GM18870 (cell line): ENCODE results near the gene C1orf198.

Experiments
- ATAC-seq: cut with Tn5 transposase; IDR thresholded peaks from one replicate; pipeline ENCODE4 v1.9.1; 2021; ENCODE audit warnings: moderate library complexity; ENCODE audit not compliant: unreplicated experiment

Gene C1orf198

DNA sequence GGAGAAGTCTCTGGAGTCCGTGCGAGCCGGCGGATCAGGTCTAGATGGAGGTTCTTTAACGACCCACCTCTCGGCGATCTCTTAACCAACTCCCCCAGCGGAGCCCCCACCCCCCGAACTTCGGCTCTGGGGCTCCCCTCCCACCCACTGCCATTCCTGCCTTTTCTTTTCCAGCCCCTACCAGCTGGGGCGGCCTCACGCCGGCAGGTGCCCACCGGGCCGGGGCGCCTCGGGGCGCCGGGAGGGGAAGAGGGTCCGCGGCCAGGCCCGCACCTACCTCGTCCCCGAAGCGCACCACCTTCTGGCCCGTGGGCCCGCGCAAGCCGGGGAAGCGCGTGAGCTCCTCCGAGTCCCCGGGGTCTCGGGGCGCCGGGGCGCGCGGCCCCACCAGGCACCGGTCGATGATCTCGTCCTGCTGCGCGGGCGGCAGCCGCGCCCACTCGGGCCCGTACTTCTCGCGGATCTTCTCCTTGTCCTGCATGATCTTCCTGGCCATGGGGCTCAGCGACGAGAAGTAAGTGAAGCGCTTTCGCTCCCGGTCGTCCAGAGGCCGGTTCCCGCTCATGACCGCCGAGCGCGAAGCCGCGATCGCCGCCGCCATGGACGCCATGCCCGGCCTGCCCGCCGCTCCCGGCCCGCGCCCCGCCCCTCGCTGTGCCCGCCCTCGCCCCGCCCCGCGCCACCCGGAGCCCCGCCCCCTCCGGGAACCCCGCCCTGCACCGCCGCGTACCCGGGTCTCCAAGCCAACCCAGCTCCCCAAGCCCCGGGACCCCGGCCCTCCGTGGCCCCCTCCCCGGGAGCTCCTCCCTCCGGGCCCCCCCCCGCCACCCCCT is at the start of gene C1orf198:
C1orf198 (minus strand) TSS at position 619 of the 833 bp plus-strand sequence; CDS start at position 610, 9 bp downstream.
- ATAC-seq, result no peak

DNA sequence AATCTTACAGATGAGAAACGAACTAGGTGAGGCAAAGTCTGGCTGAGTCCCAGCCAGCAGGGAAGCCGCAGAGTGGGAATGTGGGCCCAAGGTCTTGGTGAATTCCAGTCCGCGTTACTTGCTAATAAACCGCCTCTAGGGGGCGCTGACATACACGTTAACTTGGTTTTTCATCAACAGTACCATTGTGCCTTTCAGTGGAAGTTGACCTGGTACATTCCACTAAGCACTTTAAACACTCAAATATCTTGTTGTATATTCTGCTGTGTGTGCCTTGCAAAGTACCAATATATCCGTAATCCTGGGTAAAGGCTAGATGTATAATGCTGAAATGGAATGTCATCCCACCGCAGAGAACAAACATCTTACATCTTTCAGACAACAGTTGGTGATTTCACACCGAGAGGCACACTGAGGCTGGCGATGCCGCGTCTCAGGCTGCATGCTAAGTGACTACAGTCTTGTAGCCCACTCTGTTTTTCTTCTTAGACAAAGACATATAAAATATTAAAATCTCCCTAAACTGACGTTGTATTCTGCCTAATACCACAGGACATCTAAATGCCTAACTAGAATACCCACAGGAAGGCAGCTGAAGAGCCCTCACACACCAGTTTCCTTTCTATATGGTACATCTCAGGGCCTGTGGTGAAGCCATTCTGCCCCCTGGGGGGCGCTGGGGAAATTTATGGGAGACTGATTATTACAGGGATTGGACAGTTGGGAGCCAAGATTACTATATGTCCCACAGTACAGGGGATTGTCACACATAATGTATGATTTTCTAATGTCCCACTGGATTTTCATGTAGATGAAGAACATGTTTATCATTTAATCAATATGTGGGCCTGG is 49.2 kb upstream of the C1orf198 start:
- ATAC-seq, result no peak

- no peak for ATAC-seq
These were observed 48.4 kb upstream of the C1orf198 start for GRCh38 chr1:230916587-230917283.

DNA sequence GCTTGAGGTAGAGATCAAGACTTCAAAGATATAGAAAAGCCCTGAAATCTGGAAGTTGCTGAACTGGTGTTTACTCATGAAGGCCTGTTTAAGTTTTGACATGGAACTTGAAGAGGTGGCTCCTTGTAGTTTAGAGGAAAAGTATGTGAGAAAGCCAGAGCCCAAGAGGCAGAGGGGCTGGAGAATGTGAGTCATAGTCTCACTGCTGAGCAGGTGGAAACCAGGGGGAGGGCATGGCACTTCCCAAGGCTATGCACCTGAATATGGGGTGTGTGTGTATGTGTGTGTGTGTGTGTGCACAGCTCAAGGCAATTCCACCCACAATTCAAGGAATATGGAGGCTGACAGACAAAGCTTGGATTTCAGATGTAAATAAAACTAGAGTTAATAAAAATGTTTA is 46.8 kb upstream of the C1orf198 start:
- no peak for ATAC-seq

- no peak for ATAC-seq
These were observed 45.2 kb upstream of the C1orf198 start for GRCh38 chr1:230913496-230913895.

DNA sequence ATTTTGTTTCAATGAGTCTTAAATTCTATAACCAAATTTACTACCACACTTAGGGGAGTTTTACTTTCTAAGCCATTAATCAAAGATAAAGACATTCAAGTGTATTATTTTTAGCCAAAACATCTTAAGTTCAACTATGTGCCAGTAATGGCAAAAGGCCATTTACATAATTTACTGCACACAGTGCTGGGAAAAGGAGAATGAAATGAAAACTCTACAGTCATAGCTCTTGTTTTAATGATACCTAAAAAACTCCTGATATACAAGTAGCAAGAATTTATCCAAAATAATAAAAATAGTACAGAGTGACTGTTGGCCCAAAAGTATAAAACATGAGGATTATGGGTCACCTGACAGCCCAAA is 42.4 kb upstream of the C1orf198 start:
- no peak for ATAC-seq

DNA sequence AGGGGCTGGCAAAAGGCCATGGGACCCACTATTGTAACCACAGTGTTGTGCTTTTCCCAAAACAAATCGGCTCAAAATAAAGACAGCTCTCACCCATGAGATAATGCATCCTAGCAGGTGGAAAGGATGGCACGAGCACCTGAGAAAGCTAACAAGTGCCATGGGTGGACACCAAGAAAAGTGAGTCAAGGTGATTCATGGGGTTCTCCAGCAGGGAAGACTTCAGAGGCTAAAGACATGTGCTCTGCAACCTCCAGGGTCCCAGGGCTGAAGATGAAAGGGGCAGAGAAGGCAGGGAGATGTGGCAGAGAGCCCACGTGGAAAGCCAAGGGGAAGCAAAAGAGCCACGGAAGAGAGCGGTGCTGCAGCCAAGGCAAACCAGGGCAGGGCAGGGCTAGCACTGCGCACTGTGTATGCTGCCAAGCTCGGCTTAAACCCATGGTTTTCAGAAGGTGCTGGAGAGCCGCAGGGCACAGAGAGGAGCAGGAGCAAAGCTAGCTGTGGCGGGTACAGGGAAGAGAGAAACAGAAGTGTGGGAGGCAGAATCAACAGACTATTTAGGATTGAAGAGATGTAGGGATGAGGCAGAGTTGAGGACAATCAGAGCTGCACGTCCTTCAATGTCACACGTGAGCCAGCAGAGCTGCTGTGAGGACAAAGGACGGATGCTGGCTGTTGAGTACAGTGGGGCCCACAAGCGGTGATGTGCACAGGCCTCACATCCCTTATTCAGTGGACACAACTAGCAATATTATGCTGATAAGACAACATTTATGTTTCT is 41.8 kb upstream of the C1orf198 start:
- no peak for ATAC-seq

DNA sequence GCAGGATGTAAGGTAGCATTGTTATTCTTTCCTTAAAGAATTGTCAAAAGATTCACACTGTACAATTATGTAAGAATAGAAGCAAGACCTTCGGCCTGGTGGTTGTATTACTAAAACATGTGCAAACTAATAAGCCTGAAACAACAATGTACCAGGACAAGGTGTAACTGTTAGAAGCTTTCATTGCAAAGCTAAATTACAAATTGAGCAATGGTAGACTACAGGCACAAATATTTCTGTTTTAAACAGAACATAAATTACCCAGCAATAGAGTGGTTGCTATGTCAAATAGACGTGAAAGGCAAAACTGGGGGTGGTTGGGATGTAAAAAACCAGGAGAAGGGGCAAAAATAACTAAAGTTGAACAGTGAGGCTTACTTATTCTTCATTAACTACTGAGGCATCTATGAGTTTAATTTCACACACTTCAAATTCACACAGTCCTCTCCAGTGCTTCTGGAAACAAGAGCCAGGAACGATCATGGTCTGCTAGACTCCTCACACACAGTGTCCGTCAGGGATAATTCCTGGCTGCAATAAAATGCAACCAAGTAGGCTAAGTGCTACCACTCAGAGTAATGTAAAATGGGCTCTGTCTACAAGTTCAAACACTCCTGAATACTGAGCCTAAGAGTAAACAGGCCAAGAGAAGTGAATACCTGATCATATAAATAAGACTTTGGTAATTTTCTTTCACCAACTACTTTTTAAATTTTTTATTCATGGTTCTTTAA is 39.3 kb upstream of the C1orf198 start:
- ATAC-seq, result no peak

- no peak for ATAC-seq
These were observed 37.9 kb upstream of the C1orf198 start for GRCh38 chr1:230906226-230906625.

- ATAC-seq, result no peak
These were observed 37.4 kb upstream of the C1orf198 start for GRCh38 chr1:230905733-230906132.

DNA sequence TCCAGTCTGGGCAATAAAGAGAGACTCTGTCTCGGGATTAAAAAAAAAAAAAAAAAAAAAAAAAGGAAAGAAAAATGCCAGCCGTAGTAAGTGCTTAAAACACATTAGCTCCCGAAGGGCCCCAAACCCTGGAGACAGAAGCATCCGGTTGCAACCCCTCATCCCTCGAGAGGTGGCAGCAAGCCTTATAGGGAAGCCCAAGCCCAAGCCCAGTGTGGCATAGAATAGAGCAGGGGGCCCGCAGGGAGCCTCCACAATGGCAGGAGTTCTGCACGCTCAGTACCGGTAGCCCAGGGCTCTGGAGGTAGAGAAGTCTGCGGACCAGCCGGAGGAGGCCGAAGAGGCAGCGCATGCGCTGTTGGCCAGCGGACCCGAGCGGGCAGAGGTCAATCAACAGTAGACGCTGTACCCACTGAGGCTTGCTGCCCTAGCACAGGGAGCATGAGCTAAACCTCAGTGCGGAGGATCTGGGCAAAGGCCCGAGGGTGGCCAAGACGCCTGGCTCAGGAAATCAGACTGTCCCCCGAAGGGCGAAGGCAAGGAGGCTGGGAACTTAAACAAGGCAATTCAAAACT is 34.1 kb upstream of the C1orf198 start:
- no peak for ATAC-seq

DNA sequence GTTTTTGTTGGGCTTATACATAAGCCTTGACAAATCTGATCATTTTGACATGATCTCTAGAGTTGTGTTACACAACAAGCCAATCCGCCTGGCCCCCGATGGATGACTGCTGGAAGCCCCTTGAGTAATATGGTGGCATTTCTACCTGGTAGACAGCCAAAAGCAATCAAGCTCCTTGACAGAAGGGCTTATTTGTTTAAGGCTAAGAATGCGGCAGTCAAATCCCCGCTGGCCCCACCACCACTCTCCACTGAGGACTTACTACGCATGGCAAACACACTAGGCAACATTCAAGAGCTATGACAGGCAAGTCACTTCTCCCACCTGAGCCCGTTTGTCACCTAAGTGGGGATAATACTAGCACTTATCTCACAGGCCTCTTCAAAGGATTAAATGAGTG is 33.4 kb upstream of the C1orf198 start:
- no peak for ATAC-seq

DNA sequence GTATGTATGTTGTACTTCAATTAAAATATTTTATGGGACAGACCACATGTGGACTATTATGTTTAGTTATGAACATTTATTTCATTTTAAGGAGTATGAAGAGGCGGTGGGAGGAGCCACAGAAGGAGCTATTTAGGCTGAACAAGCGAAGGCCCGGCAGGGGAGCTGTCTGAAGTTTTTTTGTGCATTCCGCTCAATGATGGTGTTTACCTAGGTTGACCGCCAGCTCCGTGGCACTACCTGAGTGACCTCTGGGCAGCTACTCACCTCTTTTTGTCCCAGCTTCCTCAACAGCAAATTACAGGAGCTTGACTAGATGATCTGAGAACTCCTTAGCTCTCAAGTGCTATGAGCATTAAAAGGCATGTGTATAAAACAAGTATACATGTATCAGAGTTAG is 32.7 kb upstream of the C1orf198 start:
- no peak for ATAC-seq

DNA sequence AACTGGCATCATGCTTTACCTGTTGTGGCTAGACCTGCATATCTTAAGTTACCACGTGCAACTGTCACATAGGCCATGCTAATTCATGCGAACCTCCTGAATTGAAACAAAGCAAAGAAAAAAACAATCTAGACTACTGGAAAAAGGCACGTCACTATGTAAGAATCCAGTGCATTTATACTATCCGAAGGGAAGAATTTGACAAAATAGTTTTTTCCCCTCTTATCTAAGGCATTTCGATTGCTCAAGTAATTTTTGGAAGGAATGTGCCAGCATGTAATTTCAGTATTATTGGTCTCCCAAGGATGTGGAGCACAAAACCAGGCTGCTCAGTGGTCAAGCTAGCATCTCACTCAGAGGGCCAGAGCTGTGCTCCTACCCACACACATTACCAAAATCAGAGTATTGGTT is 31.5 kb upstream of the C1orf198 start:
- ATAC-seq, result no peak

DNA sequence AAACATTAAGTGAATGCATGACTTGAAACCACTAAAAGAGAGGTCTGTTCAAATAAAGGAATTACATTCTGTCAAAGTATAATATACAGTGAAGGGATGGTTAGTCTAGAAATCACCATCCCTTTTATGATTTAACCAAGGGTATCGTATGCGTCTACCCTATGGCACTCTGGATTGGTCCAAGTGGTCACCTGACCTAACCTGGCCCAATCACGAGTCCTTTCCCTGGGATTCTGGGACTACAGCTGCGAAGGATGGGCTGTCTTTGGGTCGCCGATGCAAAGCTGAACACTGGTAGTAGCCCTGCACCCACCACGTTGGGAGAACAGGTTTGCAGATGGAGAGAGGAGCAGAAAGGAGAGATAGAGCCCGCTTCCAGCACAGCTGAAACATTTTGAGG is 30.4 kb upstream of the C1orf198 start:
- no peak for ATAC-seq

DNA sequence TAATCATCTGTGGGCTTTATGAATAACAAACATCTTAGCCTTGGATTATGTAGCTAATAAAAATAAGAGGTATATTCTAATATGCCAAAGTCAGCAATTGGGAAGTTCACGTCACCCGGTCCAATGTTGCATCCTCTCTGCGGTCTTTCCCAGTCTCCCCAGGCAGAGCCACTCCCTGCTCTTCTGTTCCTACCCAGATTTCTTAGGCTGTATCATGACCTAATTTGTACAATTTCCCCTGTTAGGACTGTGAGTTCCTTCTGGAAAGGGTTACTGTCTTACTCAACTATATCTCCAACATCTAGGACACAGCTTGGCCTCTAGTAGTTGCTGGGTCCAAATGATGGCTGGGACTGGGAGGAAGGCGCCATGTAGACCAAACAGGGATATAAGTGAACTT is 29.8 kb upstream of the C1orf198 start:
- ATAC-seq, result no peak

GRCh38 chr1:230896779-230897178 is 28.5 kb upstream of the C1orf198 start:
- ATAC-seq, result no peak

DNA sequence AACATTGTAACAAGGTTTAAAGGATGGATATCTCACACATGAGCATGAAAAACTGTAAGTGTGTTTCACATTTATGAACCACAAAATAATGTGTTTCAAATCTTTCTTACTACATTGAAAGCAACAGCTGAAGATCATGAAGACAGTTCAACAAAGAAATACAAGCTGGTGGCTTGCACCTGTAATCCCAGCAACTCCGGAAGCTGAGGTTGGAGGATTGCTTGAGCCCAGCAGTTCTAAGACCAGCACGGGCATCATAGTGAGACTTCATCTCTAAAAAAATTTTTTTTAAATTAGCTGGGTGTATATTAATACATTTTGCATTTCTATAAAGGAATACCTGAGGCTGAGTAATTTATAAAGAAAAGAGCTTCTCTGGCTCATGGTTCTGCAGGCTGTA is 27.1 kb upstream of the C1orf198 start:
- no peak for ATAC-seq

GRCh38 chr1:230894664-230895063 is 26.3 kb upstream of the C1orf198 start:
- no peak for ATAC-seq

DNA sequence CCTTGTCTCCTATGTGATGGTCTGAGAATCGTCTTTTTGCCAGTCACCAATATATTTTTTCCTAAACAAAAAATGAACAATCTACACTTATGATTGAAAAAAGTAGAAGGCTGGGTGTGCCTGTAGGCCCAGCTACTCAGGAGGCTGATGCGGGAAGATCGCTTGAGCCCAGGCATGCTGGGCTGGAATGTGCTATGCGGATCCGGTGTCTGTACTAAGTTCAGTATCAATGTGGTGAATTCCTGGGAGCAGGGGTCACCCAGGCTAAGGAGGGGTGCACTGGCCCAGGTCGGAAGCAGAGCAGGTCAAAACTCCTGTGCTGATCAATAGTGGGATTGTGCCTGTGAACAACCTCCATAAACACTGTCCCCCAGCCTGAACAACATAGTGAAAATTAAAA is 25.7 kb upstream of the C1orf198 start:
- ATAC-seq, result no peak
